GM23248 (cell line): ENCODE results near the gene ANKRD13D.

ENCODE experiments used
- EZH2 ChIP-seq: fragments of 200-600 bp; sonication (generic); IDR thresholded peaks from 2 replicates; pipeline ENCODE4 v1.6.1; 2018; ENCODE audit warnings: antibody characterized with exemption, mild to moderate bottlenecking; ENCODE audit not compliant: insufficient read depth, poor library complexity, severe bottlenecking
- EZH2phosphoT487 ChIP-seq: fragments of 200-600 bp; sonication (generic); IDR thresholded peaks from 2 replicates; pipeline ENCODE4 v1.6.1; 2018; ENCODE audit warnings: antibody characterized with exemption, moderate library complexity, mild to moderate bottlenecking, low read depth; ENCODE audit not compliant: insufficient read depth

DNA sequence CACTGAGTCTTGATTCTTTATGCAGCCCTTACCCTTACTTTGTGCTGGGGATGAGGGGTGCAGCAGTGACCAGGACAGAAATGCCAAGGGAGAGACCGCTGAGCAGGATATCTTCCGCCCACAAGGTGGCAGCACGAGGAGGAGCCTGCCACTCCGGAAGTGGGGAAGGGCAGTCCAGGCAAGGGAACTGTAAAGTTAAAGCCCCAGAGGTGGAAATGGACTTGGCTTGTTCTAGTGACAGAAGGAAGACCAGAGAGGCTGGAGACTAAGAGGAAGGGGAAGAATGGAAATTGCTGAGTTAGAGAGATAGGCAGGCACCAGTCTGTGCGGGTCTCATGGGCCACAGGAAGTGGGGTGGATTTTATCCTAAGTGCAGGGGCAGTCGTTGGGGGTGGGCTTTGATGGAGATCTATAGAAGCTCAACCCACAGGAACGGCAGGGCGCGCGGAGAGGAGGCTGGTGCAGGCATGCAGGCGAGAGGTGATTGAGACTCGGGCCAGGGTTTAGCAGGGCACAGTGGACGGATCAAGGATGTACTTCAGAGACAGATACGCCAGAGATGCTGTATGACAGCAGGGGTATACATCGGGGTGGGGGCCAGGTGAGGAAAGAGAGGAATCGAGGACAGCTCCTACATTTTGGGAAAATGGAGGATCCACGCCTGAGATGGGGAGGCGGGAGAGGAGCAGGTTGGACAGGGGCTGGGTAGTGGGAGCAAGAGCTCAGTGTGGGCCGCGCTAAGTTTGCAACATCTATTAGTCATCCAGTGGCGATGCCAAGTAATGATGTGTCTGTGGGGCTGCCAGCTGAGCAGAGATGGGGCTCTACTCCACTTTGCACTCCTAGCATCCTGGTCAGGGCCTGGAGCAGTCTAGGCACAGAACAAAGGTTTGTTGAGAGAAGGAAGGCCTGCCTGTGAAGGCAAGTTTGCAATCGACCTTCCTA, 26.1 kb upstream of the ANKRD13D start:
- TF ChIP-seq EZH2 (no peak), EZH2phosphoT487 (no peak)
